ENCODE measurements around the gene BMAL2. TPM values are rescaled to one million over a fixed set of nuclear protein-coding genes. Genes with fewer than 3 reads are reported as not detected.

The BMAL2 gene
- total RNA-seq, 1 experiment from 2014 or later: 21.5 TPM

GRCh38 chr12:27334042-27334720 lies 1.5 kb downstream of the BMAL2 start (continued):
- TF ChIP-seq ZBTB33 (IDR thresholded peaks at IDR 0.05; ENCODE audit: extremely low read depth, insufficient replicate concordance, low read length): no peak
- no peak for TF ChIP-seq TCF7L2 (IDR thresholded peaks at IDR 0.05; ENCODE audit: borderline replicate concordance, extremely low read depth, insufficient read depth, insufficient read length)
- no peak for TF ChIP-seq ZFX (IDR thresholded peaks at IDR 0.05)
- no peak for TF ChIP-seq ZNF274 (IDR thresholded peaks at IDR 0.05; ENCODE audit: low read depth, low read length)
- no peak for TF ChIP-seq YY1 (IDR thresholded peaks at IDR 0.05; ENCODE audit: extremely low read depth, insufficient replicate concordance, low read depth, low read length)
- TF ChIP-seq EZH2phosphoT487 (IDR thresholded peaks at IDR 0.05; ENCODE audit: borderline replicate concordance): no peak
- TF ChIP-seq SP1 (IDR thresholded peaks at IDR 0.05; ENCODE audit: low read depth): no peak
- TF ChIP-seq MAX (IDR thresholded peaks at IDR 0.05): no peak
- TF ChIP-seq RAD21 (IDR thresholded peaks at IDR 0.05; ENCODE audit: low read depth): no peak

GRCh38 chr12:27334721-27335082 lies 2.1 kb downstream of the BMAL2 start:
- DNase-seq (ENCODE audit: low read depth, low spot score) (no peak), ATAC-seq (no peak)
- ChIA-PET RAD21 (ENCODE audit: low non-redundant PET in 1 of 2, low total read pairs in 2 of 2, uncharacterized antibody in 2 of 2, unreplicated experiment in 2 of 2) (no interaction called here), CTCF (no interaction called here), POLR2A (no interaction called here)
- Histone ChIP-seq H3K4me2 (ENCODE audit: low read length) (no peak overlapping the region), H2AFZ (ENCODE audit: low read depth, low read length, poor library complexity, severe bottlenecking) (no peak overlapping the region), H4K20me1 (ENCODE audit: insufficient read depth) (no peaks in the 10 kb centered on the region), H3K9me3 (ENCODE audit: control insufficient read depth in 1 of 2, insufficient read depth in 1 of 2, low read depth in 1 of 2, low read length in 2 of 2) (no peaks in the 10 kb centered on the region), H3K36me3 (ENCODE audit: control insufficient read depth in 1 of 2, insufficient read depth in 2 of 2, low read length in 2 of 2) (no peaks in the 10 kb centered on the region), H3K9ac (ENCODE audit: low read length) (no peak overlapping the region), H3K27ac (ENCODE audit: low read depth, low read length) (no peak overlapping the region), H3K4me3 (replicated peaks in 1 of 2; ENCODE audit: low read depth in 1 of 2, low read length in 2 of 2) (no peak overlapping the region), H3K4me1 (ENCODE audit: control insufficient read depth in 1 of 2, insufficient read depth in 2 of 2, low read length in 2 of 2) (peaks cover 15 to 31% of the 10 kb centered on the region in 2 experiments), H3K9me2 (ENCODE audit: insufficient read depth) (no peaks in the 10 kb centered on the region), H3K79me2 (ENCODE audit: insufficient read depth, low read length) (peaks cover 14% of the 10 kb centered on the region), H3K27me3 (ENCODE audit: insufficient read depth, low read length) (no peaks in the 10 kb centered on the region)
- intact Hi-C loops (cut with micrococcal nuclease): no loop called here
- BruUV-seq (replicated peaks): no TSS peak
- TF ChIP-seq ATF3 (IDR thresholded peaks at IDR 0.05) (no peak), EZH2 (IDR thresholded peaks at IDR 0.05) (no peak), RAD21 (IDR thresholded peaks at IDR 0.05; ENCODE audit: low read depth) (no peak), SIN3A (IDR thresholded peaks at IDR 0.05; ENCODE audit: low read depth) (no peak), CTCF (IDR thresholded peaks at IDR 0.05 in 2 of 3, conservative IDR thresholded peaks at IDR 0.05 in 1 of 3; ENCODE audit: borderline replicate concordance in 1 of 3, insufficient read depth in 1 of 3, low read depth in 2 of 3, low read length in 2 of 3) (no peak), EZH2phosphoT487 (IDR thresholded peaks at IDR 0.05; ENCODE audit: borderline replicate concordance) (no peak), FOSL1 (IDR thresholded peaks at IDR 0.05; ENCODE audit: low read depth) (no peak), MAX (IDR thresholded peaks at IDR 0.05) (no peak), CEBPB (IDR thresholded peaks at IDR 0.05; ENCODE audit: low read depth) (no peak), REST (IDR thresholded peaks at IDR 0.05; ENCODE audit: low read depth) (no peak)

Measured in HCT116 (cell line).